Stomach (tissue), 9 donors: ENCODE data around the gene PTPMT1. TPM values are rescaled to one million over a fixed set of nuclear protein-coding genes. Genes with fewer than 3 reads are reported as not detected.

Source experiments
- DNase-seq, 2 donors: peaks; one replicate each; pipeline versions ENCODE4 v3.0.0 to v3.0.0-alpha.2; 2013 to 2019
- H3K27ac ChIP-seq, 5 donors: fragments of 200-600 bp in 4 of 5; sonication (generic) in 4 of 5; one replicate each; pipeline ENCODE4 v1.5.1; 2013 to 2019; ENCODE audit warnings: mild to moderate bottlenecking in 1 of 5, moderate library complexity in 1 of 5
- H3K27me3 ChIP-seq, 3 donors: fragments of 200-600 bp; sonication (generic); one replicate each; pipeline ENCODE4 v1.5.1; 2017 to 2019; ENCODE audit warnings: mixed run types in 1 of 3
- H3K36me3 ChIP-seq, 4 donors: fragments of 200-600 bp; sonication (generic); 1 replicate in 3 of 4; 2 replicates in 1 of 4; pipeline ENCODE4 v1.5.1; 2016 to 2019
- H3K4me1 ChIP-seq, 4 donors: fragments of 200-600 bp; sonication (generic); one replicate each; pipeline ENCODE4 v1.5.1; 2016 to 2019
- H3K4me3 ChIP-seq, 4 donors: fragments of 200-600 bp; sonication (generic) in 3 of 4; one replicate each; pipeline ENCODE4 v1.5.1; 2016 to 2019; ENCODE audit warnings: mild to moderate bottlenecking in 1 of 4
- H3K9me3 ChIP-seq, 4 donors: fragments of 200-600 bp; sonication (generic); one replicate each; pipeline ENCODE4 v1.5.1; 2016 to 2019
- CTCF ChIP-seq, 7 experiments: fragments of 450-650 bp in 4 of 7; fragments of 200-600 bp in 3 of 7; sonication (generic) in 3 of 7; IDR thresholded peaks; one replicate each; pipeline ENCODE4 v1.5.1; 2016 to 2019; ENCODE audit warnings: antibody characterized with exemption in 7 of 7, control low read depth in 2 of 7, mild to moderate bottlenecking in 1 of 7
- EP300 ChIP-seq: sonication (generic); formaldehyde crosslinking; IDR thresholded peaks from one replicate; pipeline ENCODE4 v1.6.1; 2017; ENCODE audit warnings: antibody characterized with exemption
- POLR2A ChIP-seq, 4 donors: fragments of 450-650 bp; IDR thresholded peaks; one replicate each; pipeline ENCODE4 v1.6.1; 2016; ENCODE audit warnings: antibody characterized with exemption in 4 of 4, control low read depth in 2 of 4, mild to moderate bottlenecking in 1 of 4, moderate library complexity in 1 of 4
- POLR2AphosphoS5 ChIP-seq, 3 donors: sonication (generic); formaldehyde crosslinking; IDR thresholded peaks; one replicate each; pipeline ENCODE4 v1.6.1; 2016; ENCODE audit warnings: antibody characterized with exemption in 3 of 3
- WGBS, 5 donors: extraction: QIAGEN DNeasy Blood & Tissue Kit in 3 of 5; methylation state at CpG; one replicate each; pipeline versions ENCODE4 v1.1.5 to v1.1.7; 2013 to 2018; 5-methylcytosine and 5-hydroxymethylcytosine counted together
- intact Hi-C: fragments of 100-400 bp; cut with DNase I; formaldehyde crosslinking; loops from one replicate; pipeline ENCODE4 v1.15.1; 2023; ENCODE audit warnings: low total_unique reads
- polyA plus RNA-seq, 3 donors: library from polyadenylated mRNA; stranded (reverse); fragments of 200-250 nt; gene quantifications; one replicate each; pipeline ENCODE4 v1.2.3, GENCODE V29; 2013
- total RNA-seq, 5 donors: library from RNA; depleted of rRNA; stranded (reverse); fragments of >200 nt; gene quantifications; one replicate each; pipeline versions ENCODE4 v1.1.0 to v1.2.3, GENCODE V29; 2014 to 2016
- donor health status: healthy with polysubstance abuse.
- donor health status: Bipolar disorder and iron deficiency.
- donor health status: healthy.

PTPMT1 gene
- total and polyA plus RNA-seq, 8 donors: 36.4 to 126 (median 58.8) TPM

GRCh38 chr11:47587039-47587716, 21.8 kb downstream of the PTPMT1 start:
- H3K27me3 ChIP-seq: peaks cover 0 to 35% (median 12%) of the 10 kb centered on the region in 3 donors
- DNase-seq: no peak
- 69 to 75% (median 73%) methylated on average over 6 of the region's 6 CpGs for WGBS, 5 donors
- no peak for TF ChIP-seq POLR2AphosphoS5 (IDR thresholded peaks at IDR 0.05)
- no peak for TF ChIP-seq POLR2A (IDR thresholded peaks at IDR 0.05)
- no peak for TF ChIP-seq EP300
- H3K36me3 ChIP-seq: peaks cover 29 to 45% (median 36%) of the 10 kb centered on the region in 4 donors
- H3K4me3 ChIP-seq: no peak overlapping the region
- H3K9me3 ChIP-seq: no peaks in the 10 kb centered on the region
- peaks cover 0 to 12% (median 8%) of the 10 kb centered on the region in 4 donors for H3K4me1 ChIP-seq
- H3K27ac ChIP-seq: peak overlapping the region in 1 of 5 donors; percentile 0
- intact Hi-C loops: no loop called here

GRCh38 chr11:47587723-47588326, 22.4 kb downstream of the PTPMT1 start:
- Histone ChIP-seq H3K36me3 (peaks cover 23 to 38% (median 30%) of the 10 kb centered on the region in 4 donors), H3K27ac (peak overlapping the region in 2 of 5 donors; percentile 0 to 27), H3K9me3 (no peaks in the 10 kb centered on the region), H3K27me3 (peaks cover 2 to 41% (median 12%) of the 10 kb centered on the region in 3 donors), H3K4me3 (no peak overlapping the region), H3K4me1 (peaks cover 0 to 12% (median 8%) of the 10 kb centered on the region in 4 donors)
- intact Hi-C loops: no loop called here
- TF ChIP-seq POLR2AphosphoS5 (IDR thresholded peaks at IDR 0.05) (no peak), EP300 (no peak), POLR2A (IDR thresholded peaks at IDR 0.05) (no peak), CTCF (IDR thresholded peaks at IDR 0.05) (no peak)
- 64 to 84% (median 77%) methylated on average over 6 to 14 of the region's 14 CpGs for WGBS, 5 donors
- DNase-seq: peak in 1 of 2 donors; percentile 43

DNA sequence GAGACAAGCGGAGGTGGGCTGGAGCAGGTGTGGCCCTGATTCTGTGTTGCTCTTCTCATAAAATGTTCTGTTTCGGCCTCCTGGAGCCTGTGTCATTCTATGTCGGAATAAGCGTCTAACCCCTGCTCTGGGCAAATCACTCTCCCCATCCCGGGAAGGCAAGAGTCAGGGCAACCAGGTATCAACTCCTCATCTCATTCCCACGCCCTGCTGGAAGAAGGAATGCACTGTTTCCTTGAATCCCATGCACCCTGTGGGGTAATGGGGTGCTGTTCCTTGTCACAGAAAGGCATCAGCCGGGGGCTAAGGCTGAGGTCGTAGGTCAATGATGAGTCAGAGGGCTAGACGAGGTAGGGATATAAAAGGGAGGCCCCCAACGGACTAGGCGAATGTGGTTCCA, 23.7 kb downstream of the PTPMT1 start:
- DNase-seq: no peak
- Histone ChIP-seq H3K27ac (peak overlapping the region in 1 of 5 donors; percentile 72), H3K9me3 (no peaks in the 10 kb centered on the region), H3K36me3 (peaks cover 10 to 25% (median 17%) of the 10 kb centered on the region in 4 donors), H3K4me1 (peaks cover 9 to 22% (median 17%) of the 10 kb centered on the region in 4 donors), H3K27me3 (peaks cover 3 to 54% (median 25%) of the 10 kb centered on the region in 3 donors), H3K4me3 (peak overlapping the region in 3 of 4 donors; percentile 33 to 43 (median 42))
- intact Hi-C loops: no loop called here
- WGBS, 5 donors: 72 to 80% (median 78%) methylated on average over 10 to 11 of the region's 11 CpGs
- no peak for TF ChIP-seq POLR2A (IDR thresholded peaks at IDR 0.05)
- TF ChIP-seq CTCF (IDR thresholded peaks at IDR 0.05): no peak
- no peak for TF ChIP-seq POLR2AphosphoS5 (IDR thresholded peaks at IDR 0.05)
- no peak for TF ChIP-seq EP300

DNA sequence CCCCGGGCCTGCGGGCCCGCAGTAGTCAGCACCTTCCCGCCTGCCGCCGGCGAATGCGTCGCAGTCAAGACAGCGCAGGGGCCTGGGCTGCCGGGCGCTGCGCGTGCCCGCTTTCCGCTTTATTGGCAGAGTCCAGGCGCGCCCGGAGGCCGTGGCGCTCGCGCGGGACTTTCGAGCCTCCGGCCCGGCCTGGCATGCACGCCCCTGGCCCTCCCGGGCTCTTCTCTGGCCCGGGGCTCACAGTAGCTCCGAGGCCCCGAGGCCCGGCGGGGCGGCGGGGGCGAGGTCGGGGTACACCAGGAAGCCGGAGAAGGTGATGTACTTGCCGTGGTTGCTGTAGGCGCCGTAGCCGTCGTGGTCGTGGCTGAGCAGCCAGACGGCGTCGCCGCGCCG, 24.2 kb downstream of the PTPMT1 start:
- peak overlapping the region; percentile 30 to 43 (median 38) for H3K4me3 ChIP-seq
- no peaks in the 10 kb centered on the region for H3K9me3 ChIP-seq
- intact Hi-C loops: no loop called here
- 20 to 78% (median 50%) methylated on average over 43 to 51 of the region's 51 CpGs for WGBS, 5 donors
- DNase-seq: peak in 1 of 2 donors; percentile 70
- H3K4me1 ChIP-seq: peaks cover 13 to 26% (median 21%) of the 10 kb centered on the region in 4 donors
- peaks cover 3 to 59% (median 29%) of the 10 kb centered on the region in 3 donors for H3K27me3 ChIP-seq
- no peak for TF ChIP-seq EP300
- TF ChIP-seq CTCF (IDR thresholded peaks at IDR 0.05): no peak
- TF ChIP-seq POLR2A (IDR thresholded peaks at IDR 0.05): no peak
- TF ChIP-seq POLR2AphosphoS5 (IDR thresholded peaks at IDR 0.05): no peak
- peak overlapping the region in 1 of 5 donors; percentile 72 for H3K27ac ChIP-seq
- H3K36me3 ChIP-seq: peaks cover 5 to 21% (median 12%) of the 10 kb centered on the region in 4 donors
